Activated CD4-positive, alpha-beta memory T cell treated with anti-CD3 and anti-CD28 coated beads for 36 hours (primary cell): Measurements from ENCODE around the gene TMEM60. TPM values are rescaled to one million over a fixed set of nuclear protein-coding genes. Genes with fewer than 3 reads are reported as not detected.
"Not testable (repeated sequence)": the region's sequence is repeated elsewhere in the genome, so short reads cannot be mapped to it uniquely, and the experiment has no call there.

Source experiments
- CTCF ChIA-PET: fragments of 350-600 bp; sonication (Branson Sonifier 250); formaldehyde crosslinking; loops from one replicate; lab custom pipeline; 2021; ENCODE audit warnings: antibody characterized with exemption, inconsistent platforms; lab: Charles Lee
- POLR2A ChIA-PET: fragments of 350-600 bp; sonication (Branson Sonifier 250); formaldehyde crosslinking; loops from one replicate; lab custom pipeline; 2021; ENCODE audit warnings: antibody characterized with exemption; lab: Charles Lee
- DNase-seq: peaks from one replicate; pipeline ENCODE4 v3.0.0-alpha.2; 2020
- H3K27ac Mint-ChIP-seq: one replicate; pipeline ENCODE4 v1.8.0; 2021; ENCODE audit warnings: mixed read lengths
- H3K27me3 Mint-ChIP-seq: one replicate; pipeline ENCODE4 v1.8.0; 2021; ENCODE audit warnings: mixed read lengths
- H3K36me3 Mint-ChIP-seq: one replicate; pipeline ENCODE4 v1.8.0; 2021; ENCODE audit warnings: mixed read lengths
- H3K4me1 Mint-ChIP-seq: one replicate; pipeline ENCODE4 v1.8.0; 2021; ENCODE audit warnings: low read depth, mixed read lengths
- H3K4me3 Mint-ChIP-seq: one replicate; pipeline ENCODE4 v1.8.0; 2021; ENCODE audit warnings: mild to moderate bottlenecking, mixed read lengths
- H3K9me3 Mint-ChIP-seq: one replicate; pipeline ENCODE4 v1.8.0; 2021; ENCODE audit warnings: mixed read lengths
- intact Hi-C: fragments of 100-400 bp; cut with micrococcal nuclease; formaldehyde crosslinking; loops from one replicate; pipeline ENCODE4 v1.15.1; 2023
- total RNA-seq, 2 experiments: library from RNA; stranded (reverse); gene quantifications; one replicate each; pipeline ENCODE4 v1.2.3, GENCODE V29; 2021

Gene TMEM60
- 10 to 100 TPM; 14.2 to 15.5 TPM for total RNA-seq

- Mint-ChIP-seq H3K4me1 (peaks cover 68% of the 10 kb centered on the region), H3K4me3 (peak within 1 kb of the TSS; percentile 91), H3K36me3 (peaks cover 13% of the 10 kb centered on the region), H3K27me3 (no peaks in the 10 kb centered on the region), H3K27ac (peak within 1 kb of the TSS; percentile 92), H3K9me3 (no peaks in the 10 kb centered on the region)
- CTCF ChIA-PET = interaction anchor here (0.7 to 2.4 kb wide), 10 partner anchors 14 to 222 kb away, joined by 3 to 12 read pairs (median 4); no protein-coding TSS in a partner anchor
- intact Hi-C loops = loop anchor here (1.0 to 5.0 kb wide), 7 partner anchors 33 to 676 kb away; partner anchors contain the start of genes CCDC146, PTPN12 and RSBN1L
- POLR2A ChIA-PET = interaction anchor here (0.5 to 2.3 kb wide), 6 partner anchors 13 to 102 kb away, joined by 3 to 25 read pairs (median 4); partner anchors contain the start of gene RSBN1L
- DNase-seq = peak; percentile 96
Measured at GRCh38 chr7:77798394-77799077, at the start of gene TMEM60, which contains the start of gene PHTF2. Gene TMEM60 (minus strand): TSS chr7:77798434. CDS start chr7:77794373, 4,061 bp downstream. Gene PHTF2 (plus strand): TSS chr7:77798773.

GRCh38 chr7:77846317-77847092 lies 48.3 kb upstream of the TMEM60 start:
- peaks cover 35% of the 10 kb centered on the region for H3K4me1 Mint-ChIP-seq
- intact Hi-C loops = no loop called here
- no peak overlapping the region for H3K27ac Mint-ChIP-seq
- no peaks in the 10 kb centered on the region for H3K9me3 Mint-ChIP-seq
- H3K27me3 Mint-ChIP-seq = no peaks in the 10 kb centered on the region
- peaks cover 23% of the 10 kb centered on the region for H3K36me3 Mint-ChIP-seq
- H3K4me3 Mint-ChIP-seq = no peak overlapping the region
- DNase-seq = no peak
- CTCF ChIA-PET = no interaction called here
- POLR2A ChIA-PET = interaction anchor here (1.0 kb wide), 1 partner anchor 12 kb away, joined by 3 read pairs; no protein-coding TSS in a partner anchor

- H3K27ac Mint-ChIP-seq = no peak overlapping the region
- H3K4me1 Mint-ChIP-seq = peaks cover 25% of the 10 kb centered on the region
- peaks cover 18% of the 10 kb centered on the region for H3K36me3 Mint-ChIP-seq
- ChIA-PET CTCF (no interaction called here), POLR2A (no interaction called here)
- no peaks in the 10 kb centered on the region for H3K27me3 Mint-ChIP-seq
- no peaks in the 10 kb centered on the region for H3K9me3 Mint-ChIP-seq
- intact Hi-C loops = no loop called here
- no peak for DNase-seq
- no peak overlapping the region for H3K4me3 Mint-ChIP-seq
Measured at GRCh38 chr7:77843194-77843593, 45.0 kb upstream of the TMEM60 start.

- DNase-seq = no peak
- Mint-ChIP-seq H3K27ac (no peak overlapping the region), H3K27me3 (no peaks in the 10 kb centered on the region), H3K9me3 (peaks cover 5% of the 10 kb centered on the region), H3K4me1 (peaks cover 23% of the 10 kb centered on the region), H3K36me3 (peaks cover 19% of the 10 kb centered on the region), H3K4me3 (no peak overlapping the region)
- ChIA-PET POLR2A (no interaction called here), CTCF (interaction anchor here (0.8 kb wide), 1 partner anchor 42 kb away, joined by 3 read pairs; no protein-coding TSS in a partner anchor)
- intact Hi-C loops = no loop called here
Measured at GRCh38 chr7:77839919-77840318, 41.7 kb upstream of the TMEM60 start.

GRCh38 chr7:77838929-77839491 lies 40.8 kb upstream of the TMEM60 start:
- H3K36me3 Mint-ChIP-seq = peaks cover 17% of the 10 kb centered on the region
- H3K27me3 Mint-ChIP-seq = no peaks in the 10 kb centered on the region
- no peak overlapping the region for H3K4me3 Mint-ChIP-seq
- intact Hi-C loops = no loop called here
- H3K4me1 Mint-ChIP-seq = peaks cover 30% of the 10 kb centered on the region
- POLR2A ChIA-PET = no interaction called here
- no peak for DNase-seq
- CTCF ChIA-PET = no interaction called here
- H3K9me3 Mint-ChIP-seq = peaks cover 5% of the 10 kb centered on the region
- no peak overlapping the region for H3K27ac Mint-ChIP-seq

- intact Hi-C loops = no loop called here
Measured at GRCh38 chr7:77837966-77838365, 39.7 kb upstream of the TMEM60 start.

GRCh38 chr7:77837275-77837674 lies 39.0 kb upstream of the TMEM60 start:
- ChIA-PET POLR2A (no interaction called here), CTCF (interaction anchor here (0.7 kb wide), 1 partner anchor 186 kb away, joined by 6 read pairs; no protein-coding TSS in a partner anchor)
- Mint-ChIP-seq H3K27me3 (no peaks in the 10 kb centered on the region), H3K4me1 (peaks cover 38% of the 10 kb centered on the region), H3K27ac (no peak overlapping the region), H3K36me3 (peaks cover 8% of the 10 kb centered on the region), H3K4me3 (no peak overlapping the region), H3K9me3 (peaks cover 5% of the 10 kb centered on the region)
- no peak for DNase-seq
- intact Hi-C loops = no loop called here

More at GRCh38 chr7:77837966-77838365, 39.7 kb upstream of the TMEM60 start:
- H3K27ac Mint-ChIP-seq = no peak overlapping the region
- POLR2A ChIA-PET = no interaction called here
- peaks cover 37% of the 10 kb centered on the region for H3K4me1 Mint-ChIP-seq
- peaks cover 11% of the 10 kb centered on the region for H3K36me3 Mint-ChIP-seq
- H3K9me3 Mint-ChIP-seq = peaks cover 5% of the 10 kb centered on the region
- H3K4me3 Mint-ChIP-seq = no peak overlapping the region
- CTCF ChIA-PET = no interaction called here
- no peak for DNase-seq
- H3K27me3 Mint-ChIP-seq = no peaks in the 10 kb centered on the region

- intact Hi-C loops, H3K27ac Mint-ChIP-seq, CTCF ChIA-PET, H3K27me3 Mint-ChIP-seq, DNase-seq, H3K9me3 Mint-ChIP-seq, H3K4me3 Mint-ChIP-seq, H3K36me3 Mint-ChIP-seq: not testable (repeated sequence)
- peaks cover 46% of the 10 kb centered on the region for H3K4me1 Mint-ChIP-seq
- POLR2A ChIA-PET = interaction anchor here (0.8 kb wide), 1 partner anchor 37 kb away, joined by 3 read pairs; no protein-coding TSS in a partner anchor
Measured at GRCh38 chr7:77836425-77836824, 38.2 kb upstream of the TMEM60 start.

- intact Hi-C loops = loop anchor here (5.0 kb wide), 1 partner anchor 69 kb away; no protein-coding TSS in a partner anchor
- Mint-ChIP-seq H3K9me3 (peaks cover 5% of the 10 kb centered on the region), H3K27ac (no peak overlapping the region), H3K36me3 (peaks cover 8% of the 10 kb centered on the region), H3K4me1 (peaks cover 60% of the 10 kb centered on the region), H3K4me3 (no peak overlapping the region), H3K27me3 (no peaks in the 10 kb centered on the region)
- no peak for DNase-seq
- CTCF ChIA-PET = interaction anchor here (1.1 kb wide), 1 partner anchor 70 kb away, joined by 3 read pairs; no protein-coding TSS in a partner anchor
- POLR2A ChIA-PET = no interaction called here
Measured at GRCh38 chr7:77833136-77833535, 34.9 kb upstream of the TMEM60 start.

- peak overlapping the region; percentile 30 for H3K4me3 Mint-ChIP-seq
- H3K36me3 Mint-ChIP-seq = peaks cover 9% of the 10 kb centered on the region
- H3K4me1 Mint-ChIP-seq = peaks cover 60% of the 10 kb centered on the region
- no peaks in the 10 kb centered on the region for H3K27me3 Mint-ChIP-seq
- intact Hi-C loops = loop anchor here (1.0 to 5.0 kb wide), 3 partner anchors 19 to 70 kb away; partner anchors contain the start of genes PHTF2 and TMEM60
- peaks cover 6% of the 10 kb centered on the region for H3K9me3 Mint-ChIP-seq
- ChIA-PET CTCF (interaction anchor here (0.6 to 2.4 kb wide), 6 partner anchors 29 to 567 kb away, joined by 3 to 12 read pairs (median 4); partner anchors contain the start of genes PHTF2 and TMEM60), POLR2A (interaction anchor here (1.0 to 2.4 kb wide), 4 partner anchors 19 to 136 kb away, joined by 3 to 26 read pairs (median 17); partner anchors contain the start of genes PHTF2, RSBN1L and TMEM60)
- no peak for DNase-seq
- H3K27ac Mint-ChIP-seq = peak overlapping the region; percentile 76
Measured at GRCh38 chr7:77831953-77832352, 33.7 kb upstream of the TMEM60 start.

- DNase-seq = peak; percentile 80
- intact Hi-C loops = loop anchor here (1.0 to 5.0 kb wide), 3 partner anchors 19 to 71 kb away; partner anchors contain the start of genes PHTF2 and TMEM60
- Mint-ChIP-seq H3K27me3 (no peaks in the 10 kb centered on the region), H3K4me3 (peak overlapping the region; percentile 30), H3K9me3 (peaks cover 11% of the 10 kb centered on the region), H3K27ac (peak overlapping the region; percentile 76), H3K4me1 (peaks cover 63% of the 10 kb centered on the region), H3K36me3 (peaks cover 13% of the 10 kb centered on the region)
- CTCF ChIA-PET = interaction anchor here (0.6 to 2.4 kb wide), 6 partner anchors 9 to 566 kb away, joined by 3 to 12 read pairs (median 5); partner anchors contain the start of genes PHTF2 and TMEM60
- POLR2A ChIA-PET = interaction anchor here (0.7 to 2.4 kb wide), 4 partner anchors 18 to 135 kb away, joined by 3 to 26 read pairs (median 9); partner anchors contain the start of genes PHTF2, RSBN1L and TMEM60
Measured at GRCh38 chr7:77831481-77831880, 33.2 kb upstream of the TMEM60 start.
